Stomach smooth muscle (tissue), 2 donors: ENCODE results near the gene FMN1.
A peak's percentile ranks its signal among the peaks of the same experiment; 100 is the strongest.

Source experiments
- H3K27ac ChIP-seq: one replicate; pipeline ENCODE4 v1.7.0; 2013; ENCODE audit warnings: mild to moderate bottlenecking, low read length, inconsistent platforms
- H3K27me3 ChIP-seq, 2 donors: one replicate each; pipeline ENCODE4 v1.7.0; 2013; ENCODE audit warnings: low read length in 2 of 2; ENCODE audit not compliant: insufficient read depth in 2 of 2, control insufficient read depth in 1 of 2
- H3K36me3 ChIP-seq, 2 donors: one replicate each; pipeline ENCODE4 v1.7.0; 2013; ENCODE audit warnings: low read length in 2 of 2; ENCODE audit not compliant: control insufficient read depth in 2 of 2, insufficient read depth in 2 of 2
- H3K4me1 ChIP-seq: one replicate; pipeline ENCODE4 v1.7.0; 2013; ENCODE audit warnings: low read length; ENCODE audit not compliant: control insufficient read depth, insufficient read depth
- H3K4me3 ChIP-seq, 2 donors: one replicate each; pipeline ENCODE4 v1.7.0; 2013; ENCODE audit warnings: low read length in 2 of 2
- H3K9ac ChIP-seq, 2 donors: one replicate each; pipeline ENCODE4 v1.7.0; 2013; ENCODE audit warnings: low read length in 2 of 2, mild to moderate bottlenecking in 1 of 2
- H3K9me3 ChIP-seq, 2 donors: one replicate each; pipeline ENCODE4 v1.7.0; 2013; ENCODE audit warnings: low read length in 2 of 2; ENCODE audit not compliant: control insufficient read depth in 2 of 2
- donor health status: healthy.
- donor health status: Pancreatic carcinoma.

FMN1 gene

GRCh38 chr15:32730677-32731654 lies 463.5 kb downstream of the FMN1 start:
- Histone ChIP-seq H3K27me3 (no peaks in the 10 kb centered on the region), H3K9ac (no peak overlapping the region), H3K4me3 (no peak overlapping the region), H3K27ac (no peak overlapping the region), H3K36me3 (peaks cover 30 to 35% of the 10 kb centered on the region in 2 donors), H3K9me3 (no peaks in the 10 kb centered on the region), H3K4me1 (peaks cover 7% of the 10 kb centered on the region)

- H3K9me3 ChIP-seq, result no peaks in the 10 kb centered on the region
- H3K4me1 ChIP-seq, result peaks cover 7% of the 10 kb centered on the region
- peaks cover 24 to 25% of the 10 kb centered on the region in 2 donors for H3K36me3 ChIP-seq
- H3K4me3 ChIP-seq, result no peak overlapping the region
- no peak overlapping the region for H3K27ac ChIP-seq
- H3K27me3 ChIP-seq, result no peaks in the 10 kb centered on the region
- no peak overlapping the region for H3K9ac ChIP-seq
Observed at GRCh38 chr15:32729700-32730395, 464.7 kb downstream of the FMN1 start.

GRCh38 chr15:32723171-32723948 lies 471.2 kb downstream of the FMN1 start:
- Histone ChIP-seq H3K27ac (no peak overlapping the region), H3K4me1 (peaks cover 12% of the 10 kb centered on the region), H3K9ac (no peak overlapping the region), H3K36me3 (peaks cover 0 to 2% of the 10 kb centered on the region in 2 donors), H3K9me3 (no peaks in the 10 kb centered on the region), H3K27me3 (no peaks in the 10 kb centered on the region), H3K4me3 (peak overlapping the region in 1 of 2 donors; percentile 5)

GRCh38 chr15:32722136-32722535 lies 472.4 kb downstream of the FMN1 start:
- no peak overlapping the region for H3K9ac ChIP-seq
- no peak overlapping the region for H3K4me3 ChIP-seq
- no peaks in the 10 kb centered on the region for H3K27me3 ChIP-seq
- peaks cover 20% of the 10 kb centered on the region for H3K4me1 ChIP-seq
- H3K27ac ChIP-seq, result no peak overlapping the region
- peaks cover 0 to 2% of the 10 kb centered on the region in 2 donors for H3K36me3 ChIP-seq
- H3K9me3 ChIP-seq, result no peaks in the 10 kb centered on the region

GRCh38 chr15:32721596-32721995 lies 472.9 kb downstream of the FMN1 start:
- Histone ChIP-seq H3K27me3 (no peaks in the 10 kb centered on the region), H3K9me3 (no peaks in the 10 kb centered on the region), H3K36me3 (peaks cover 0 to 2% of the 10 kb centered on the region in 2 donors), H3K4me3 (no peak overlapping the region), H3K9ac (no peak overlapping the region), H3K27ac (no peak overlapping the region), H3K4me1 (peaks cover 23% of the 10 kb centered on the region)

- Histone ChIP-seq H3K9me3 (no peaks in the 10 kb centered on the region), H3K27ac (peak overlapping the region; percentile 84), H3K27me3 (peaks cover 0 to 4% of the 10 kb centered on the region in 2 donors), H3K9ac (peak overlapping the region; percentile 43 to 69), H3K36me3 (no peaks in the 10 kb centered on the region), H3K4me1 (peaks cover 23% of the 10 kb centered on the region), H3K4me3 (peak overlapping the region; percentile 87 to 89)
Observed at GRCh38 chr15:32718821-32719716, 475.4 kb downstream of the FMN1 start.

- Histone ChIP-seq H3K36me3 (no peaks in the 10 kb centered on the region), H3K4me3 (peak overlapping the region; percentile 87 to 89), H3K4me1 (peaks cover 23% of the 10 kb centered on the region), H3K27ac (peak overlapping the region; percentile 84), H3K9ac (peak overlapping the region; percentile 43 to 69), H3K9me3 (no peaks in the 10 kb centered on the region), H3K27me3 (peaks cover 0 to 4% of the 10 kb centered on the region in 2 donors)
Observed at GRCh38 chr15:32718227-32718820, 476.2 kb downstream of the FMN1 start.

GRCh38 chr15:32717426-32718226 lies 476.9 kb downstream of the FMN1 start, which contains the start of gene GREM1:
GREM1 (plus strand) TSS chr15:32718004; CDS start chr15:32730691, 12,687 bp downstream.
- peak within 1 kb of the TSS; percentile 87 to 89 for H3K4me3 ChIP-seq
- peak within 1 kb of the TSS; percentile 72 to 78 for H3K9ac ChIP-seq
- no peaks in the 10 kb centered on the region for H3K36me3 ChIP-seq
- H3K27ac ChIP-seq, result peak within 1 kb of the TSS; percentile 84
- peaks cover 23% of the 10 kb centered on the region for H3K4me1 ChIP-seq
- peaks cover 0 to 4% of the 10 kb centered on the region in 2 donors for H3K27me3 ChIP-seq
- H3K9me3 ChIP-seq, result no peaks in the 10 kb centered on the region

- peaks cover 23% of the 10 kb centered on the region for H3K4me1 ChIP-seq
- peaks cover 0 to 4% of the 10 kb centered on the region in 2 donors for H3K27me3 ChIP-seq
- H3K9me3 ChIP-seq, result no peaks in the 10 kb centered on the region
- H3K36me3 ChIP-seq, result no peaks in the 10 kb centered on the region
- H3K4me3 ChIP-seq, result peak overlapping the region; percentile 59 to 89
- peak overlapping the region; percentile 72 to 78 for H3K9ac ChIP-seq
- H3K27ac ChIP-seq, result peak overlapping the region; percentile 84
Observed at GRCh38 chr15:32716915-32717425, 477.5 kb downstream of the FMN1 start.
